Muscle of leg (tissue), 11 donors: ENCODE results near the gene JPH2. TPM values are rescaled to one million over a fixed set of nuclear protein-coding genes. Genes with fewer than 3 reads are reported as not detected.

Experiments
- DNase-seq: peaks from one replicate; pipeline ENCODE4 v3.0.0; 2013
- H3K27ac ChIP-seq: one replicate; pipeline ENCODE4 v1.5.1; 2013; ENCODE audit warnings: mild to moderate bottlenecking, low read length, control low read depth
- H3K27me3 ChIP-seq: one replicate; pipeline ENCODE4 v1.6.1; 2013; ENCODE audit warnings: low read length; ENCODE audit not compliant: control insufficient read depth, insufficient read depth
- H3K36me3 ChIP-seq: one replicate; pipeline ENCODE4 v1.6.1; 2013; ENCODE audit warnings: low read length; ENCODE audit not compliant: control insufficient read depth, insufficient read depth
- H3K4me1 ChIP-seq: one replicate; pipeline ENCODE4 v1.6.1; 2013; ENCODE audit warnings: low read length; ENCODE audit not compliant: control insufficient read depth, insufficient read depth
- H3K4me3 ChIP-seq: one replicate; pipeline ENCODE4 v1.5.1; 2013; ENCODE audit warnings: low read length, control low read depth
- H3K9me3 ChIP-seq: replicated peaks from 2 replicates; pipeline ENCODE4 v1.6.1; 2013; ENCODE audit warnings: low read depth, low read length; ENCODE audit not compliant: control insufficient read depth
- WGBS: methylation state at CpG from one replicate; pipeline ENCODE4 v1.1.5; 2013; ENCODE audit warnings: missing lambda C conversion rate; ENCODE audit not compliant: insufficient coverage; 5-methylcytosine and 5-hydroxymethylcytosine counted together
- polyA plus RNA-seq, 8 donors: library from polyadenylated mRNA; unstranded; fragments of 120-200 nt; gene quantifications; one replicate each; pipeline versions ENCODE4 v1.2.1 to v1.2.3, GENCODE V29; 2013; ENCODE audit warnings: inconsistent platforms in 1 of 8, low replicate concordance in 1 of 8; ENCODE audit not compliant: insufficient read length in 8 of 8, insufficient read depth in 1 of 8
- total RNA-seq: library from RNA; stranded (reverse); fragments of 120-200 nt; gene quantifications from one replicate; pipeline ENCODE4 v1.2.4, GENCODE V29; 2013

The JPH2 gene
- total and polyA plus RNA-seq, 9 donors = 55.5 to 110 (median 77.3) TPM

- H3K4me1 ChIP-seq = peaks cover 28% of the 10 kb centered on the region
- H3K36me3 ChIP-seq = peaks cover 30% of the 10 kb centered on the region
- no peaks in the 10 kb centered on the region for H3K27me3 ChIP-seq
- H3K27ac ChIP-seq = no peak overlapping the region
- no peak overlapping the region for H3K4me3 ChIP-seq
- 38% methylated on average over 5 of the region's 5 CpGs for WGBS
- peaks cover 5% of the 10 kb centered on the region for H3K9me3 ChIP-seq
- DNase-seq = no peak
These were observed 77.0 kb downstream of the JPH2 start for GRCh38 chr20:44109951-44110361.

GRCh38 chr20:44106615-44107014, 80.4 kb downstream of the JPH2 start:
- Histone ChIP-seq H3K9me3 (peaks cover 9% of the 10 kb centered on the region), H3K27ac (no peak overlapping the region), H3K4me3 (no peak overlapping the region), H3K4me1 (peaks cover 11% of the 10 kb centered on the region), H3K27me3 (no peaks in the 10 kb centered on the region), H3K36me3 (no peaks in the 10 kb centered on the region)
- no CpG with 5 or more reads among the region's 5 CpGs for WGBS
- no peak for DNase-seq

GRCh38 chr20:44104798-44105517, 82.0 kb downstream of the JPH2 start:
- 80% methylated on average over 1 of the region's 7 CpGs for WGBS
- Histone ChIP-seq H3K4me1 (peaks cover 8% of the 10 kb centered on the region), H3K27me3 (no peaks in the 10 kb centered on the region), H3K27ac (no peak overlapping the region), H3K36me3 (no peaks in the 10 kb centered on the region), H3K4me3 (no peak overlapping the region), H3K9me3 (peaks cover 9% of the 10 kb centered on the region)
- DNase-seq = peak; percentile 75

- H3K27me3 ChIP-seq = no peaks in the 10 kb centered on the region
- WGBS = no CpG with 5 or more reads among the region's 1 CpG
- H3K4me1 ChIP-seq = peaks cover 8% of the 10 kb centered on the region
- peaks cover 4% of the 10 kb centered on the region for H3K9me3 ChIP-seq
- no peak for DNase-seq
- H3K27ac ChIP-seq = no peak overlapping the region
- no peaks in the 10 kb centered on the region for H3K36me3 ChIP-seq
- H3K4me3 ChIP-seq = no peak overlapping the region
These were observed 84.4 kb downstream of the JPH2 start for GRCh38 chr20:44102582-44102981.

GRCh38 chr20:44099832-44100231, 87.2 kb downstream of the JPH2 start:
- Histone ChIP-seq H3K27ac (no peak overlapping the region), H3K4me1 (peaks cover 3% of the 10 kb centered on the region), H3K9me3 (peaks cover 4% of the 10 kb centered on the region), H3K36me3 (no peaks in the 10 kb centered on the region), H3K27me3 (no peaks in the 10 kb centered on the region), H3K4me3 (no peak overlapping the region)
- WGBS = no CpG with 5 or more reads among the region's 7 CpGs
- no peak for DNase-seq

GRCh38 chr20:44098657-44099056, 88.3 kb downstream of the JPH2 start:
- Histone ChIP-seq H3K36me3 (no peaks in the 10 kb centered on the region), H3K27me3 (no peaks in the 10 kb centered on the region), H3K4me1 (no peaks in the 10 kb centered on the region), H3K27ac (no peak overlapping the region), H3K9me3 (peaks cover 4% of the 10 kb centered on the region), H3K4me3 (no peak overlapping the region)
- WGBS = 85% methylated on average over 2 of the region's 5 CpGs
- no peak for DNase-seq

GRCh38 chr20:44098256-44098630, 88.7 kb downstream of the JPH2 start:
- WGBS = 93% methylated on average over 4 of the region's 6 CpGs
- DNase-seq = no peak
- H3K9me3 ChIP-seq = peaks cover 4% of the 10 kb centered on the region
- no peaks in the 10 kb centered on the region for H3K36me3 ChIP-seq
- H3K4me1 ChIP-seq = no peaks in the 10 kb centered on the region
- H3K4me3 ChIP-seq = no peak overlapping the region
- H3K27ac ChIP-seq = no peak overlapping the region
- no peaks in the 10 kb centered on the region for H3K27me3 ChIP-seq

GRCh38 chr20:44097521-44098255, 89.3 kb downstream of the JPH2 start:
- Histone ChIP-seq H3K4me1 (peaks cover under 1% of the 10 kb centered on the region), H3K27me3 (no peaks in the 10 kb centered on the region), H3K9me3 (peaks cover 4% of the 10 kb centered on the region), H3K36me3 (no peaks in the 10 kb centered on the region), H3K27ac (no peak overlapping the region), H3K4me3 (no peak overlapping the region)
- WGBS = 79% methylated on average over 8 of the region's 14 CpGs
- no peak for DNase-seq

- H3K36me3 ChIP-seq = no peaks in the 10 kb centered on the region
- H3K4me1 ChIP-seq = peaks cover 4% of the 10 kb centered on the region
- no peaks in the 10 kb centered on the region for H3K27me3 ChIP-seq
- no peak overlapping the region for H3K27ac ChIP-seq
- no peaks in the 10 kb centered on the region for H3K9me3 ChIP-seq
- DNase-seq = no peak
- WGBS = 91% methylated on average over 6 of the region's 7 CpGs
- no peak overlapping the region for H3K4me3 ChIP-seq
These were observed 91.2 kb downstream of the JPH2 start for GRCh38 chr20:44095831-44096230.

- H3K27ac ChIP-seq = no peak overlapping the region
- no CpG with 5 or more reads among the region's 2 CpGs for WGBS
- no peaks in the 10 kb centered on the region for H3K27me3 ChIP-seq
- peaks cover 10% of the 10 kb centered on the region for H3K4me1 ChIP-seq
- DNase-seq = no peak
- H3K4me3 ChIP-seq = no peak overlapping the region
- H3K36me3 ChIP-seq = no peaks in the 10 kb centered on the region
- H3K9me3 ChIP-seq = no peaks in the 10 kb centered on the region
These were observed 93.8 kb downstream of the JPH2 start for GRCh38 chr20:44093249-44093582.
